Tongue (tissue), 2 donors: ENCODE measurements around the gene GALNT17. TPM values are rescaled to one million over a fixed set of nuclear protein-coding genes. Genes with fewer than 3 reads are reported as not detected.
A peak's percentile ranks its signal among the peaks of the same experiment; 100 is the strongest.

Source experiments
- DNase-seq: peaks from one replicate; pipeline ENCODE4 v3.0.0-alpha.2; 2015
- total RNA-seq: library from RNA; depleted of rRNA; stranded (reverse); fragments of >200 nt; gene quantifications from one replicate; pipeline ENCODE4 v1.2.3, GENCODE V29; 2014

Gene GALNT17
- total RNA-seq, 1 donor from 2014 or later: 38.0 TPM

DNA sequence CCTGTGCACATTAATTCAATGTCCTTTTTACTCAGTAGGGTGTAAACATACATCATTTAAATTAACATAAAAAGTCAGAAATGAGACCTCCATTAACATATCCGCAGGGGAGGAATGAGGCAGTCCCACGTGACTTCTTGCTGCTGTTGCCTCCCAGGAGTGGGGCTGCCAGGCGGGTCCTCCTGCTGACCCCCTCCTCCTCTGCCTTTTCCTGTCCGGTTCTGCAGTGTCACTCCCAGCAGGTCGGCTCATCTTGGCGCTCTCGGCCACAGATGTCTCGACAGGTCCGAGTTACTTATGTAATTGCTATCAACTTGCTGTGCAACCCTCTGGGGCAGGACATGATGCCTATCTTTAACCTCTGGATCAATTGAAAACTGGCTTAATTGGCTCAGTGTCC, 329.6 kb downstream of the GALNT17 start:
- no peak for DNase-seq

DNA sequence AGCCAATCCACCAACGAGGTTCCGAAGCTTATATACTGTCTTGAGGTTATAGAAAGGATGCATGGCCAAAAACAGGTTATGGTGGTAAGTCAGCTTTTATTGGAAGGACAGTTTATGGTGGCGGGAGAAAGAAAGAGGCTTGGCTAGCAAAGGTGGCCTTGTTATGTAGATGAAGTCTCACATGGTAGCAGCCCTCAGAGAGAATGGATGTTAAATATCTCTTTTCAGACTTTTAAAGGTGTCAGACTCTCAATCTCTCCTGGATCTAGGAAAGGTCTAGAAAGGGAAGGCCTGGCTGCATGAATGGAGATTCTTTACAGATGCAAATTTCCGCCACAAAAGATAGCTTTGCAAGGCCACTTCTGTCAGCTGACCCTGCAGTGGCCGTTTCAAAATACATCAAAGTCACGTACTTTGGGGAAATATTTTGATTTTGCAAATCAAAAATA, 333.8 kb downstream of the GALNT17 start:
- DNase-seq: no peak

DNA sequence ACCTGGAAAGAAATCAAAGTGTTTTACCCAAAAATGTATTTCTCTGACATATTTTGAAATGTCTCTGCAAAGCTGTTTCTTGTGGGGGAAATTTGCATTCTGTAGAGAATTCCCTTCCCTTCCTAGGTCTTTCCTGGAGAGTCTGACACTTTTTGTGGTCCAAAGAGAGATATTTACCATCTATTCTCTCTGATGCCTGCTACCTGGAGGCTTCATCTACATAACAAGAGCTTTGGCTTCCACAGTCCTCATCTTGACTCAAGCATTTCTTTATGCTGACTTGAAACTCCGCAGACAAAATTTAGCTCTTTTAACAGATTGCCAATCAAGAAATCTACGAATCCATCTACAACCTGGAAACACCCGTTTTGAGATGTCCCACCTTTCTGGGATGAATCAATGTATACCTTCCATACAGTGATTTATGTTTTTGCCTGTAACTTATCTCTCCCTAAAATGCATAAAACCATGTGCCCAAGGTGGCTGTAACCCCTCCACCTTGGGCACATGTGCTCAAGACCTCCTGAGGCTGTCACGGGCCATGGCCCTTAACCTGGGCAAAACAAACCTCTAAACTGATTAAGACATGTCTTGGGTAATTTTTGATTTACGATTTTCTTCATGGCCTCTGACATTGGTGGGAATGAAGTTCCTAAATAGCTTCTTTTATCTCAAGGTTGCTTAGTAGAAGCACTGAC, 334.7 kb downstream of the GALNT17 start:
- DNase-seq: no peak

DNA sequence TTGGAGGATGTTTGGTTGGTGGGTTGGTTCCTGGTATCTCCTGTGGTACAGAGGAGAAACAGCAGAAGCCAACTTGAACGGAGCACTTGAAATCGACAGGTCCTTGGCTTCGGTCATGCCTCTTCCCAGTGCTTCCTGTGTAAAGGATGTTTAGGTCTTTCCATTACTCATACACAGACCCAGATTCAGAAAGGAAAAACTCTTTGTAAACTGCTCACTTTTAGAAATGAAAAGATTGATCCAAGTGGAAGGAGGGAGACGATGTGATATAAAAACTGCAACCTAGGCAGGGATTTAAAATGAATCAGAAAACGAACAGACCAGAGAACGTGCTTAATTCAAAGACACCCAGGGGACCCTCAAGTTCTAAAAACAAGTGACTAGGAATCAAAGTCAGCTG, 338.4 kb downstream of the GALNT17 start:
- DNase-seq: no peak

DNA sequence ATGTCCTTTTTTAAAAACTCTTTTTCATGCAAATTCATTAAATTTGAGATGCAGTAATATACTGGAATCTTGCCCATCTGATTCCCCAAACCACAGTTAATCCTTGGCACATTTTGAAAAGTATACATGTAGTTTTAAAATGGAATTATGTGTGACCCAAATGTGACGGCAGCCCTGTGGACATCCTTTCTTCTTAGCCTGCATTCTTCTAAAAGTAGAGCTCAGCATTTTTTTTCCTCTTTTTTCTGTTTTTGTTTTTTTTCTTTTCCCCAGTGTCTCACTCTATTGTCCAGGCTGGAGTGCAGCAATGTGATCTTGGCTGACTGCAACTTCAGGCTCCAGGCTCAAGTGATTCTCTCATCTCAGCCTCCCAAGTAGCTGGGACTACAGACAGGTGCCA, 338.9 kb downstream of the GALNT17 start:
- no peak for DNase-seq

DNA sequence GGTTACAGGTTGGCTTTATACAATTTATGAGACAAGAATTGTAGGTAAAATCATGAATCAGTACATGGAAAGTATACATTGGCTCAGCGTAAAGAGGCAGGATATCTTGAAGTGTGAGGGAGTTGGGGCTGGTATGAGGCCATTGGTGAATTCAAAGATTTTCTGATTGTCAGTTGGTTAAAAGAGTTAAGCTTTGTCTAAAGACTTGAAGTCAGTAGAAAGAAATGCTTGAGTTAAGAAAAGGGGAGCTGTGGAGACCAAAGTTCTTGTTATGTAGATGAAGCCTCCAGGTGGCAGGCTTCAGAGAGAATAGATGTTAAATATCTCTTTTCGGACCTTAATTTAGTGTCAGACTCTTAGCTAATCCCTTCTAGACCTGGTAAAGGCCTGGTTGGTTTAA, 341.0 kb downstream of the GALNT17 start:
- DNase-seq: no peak

DNA sequence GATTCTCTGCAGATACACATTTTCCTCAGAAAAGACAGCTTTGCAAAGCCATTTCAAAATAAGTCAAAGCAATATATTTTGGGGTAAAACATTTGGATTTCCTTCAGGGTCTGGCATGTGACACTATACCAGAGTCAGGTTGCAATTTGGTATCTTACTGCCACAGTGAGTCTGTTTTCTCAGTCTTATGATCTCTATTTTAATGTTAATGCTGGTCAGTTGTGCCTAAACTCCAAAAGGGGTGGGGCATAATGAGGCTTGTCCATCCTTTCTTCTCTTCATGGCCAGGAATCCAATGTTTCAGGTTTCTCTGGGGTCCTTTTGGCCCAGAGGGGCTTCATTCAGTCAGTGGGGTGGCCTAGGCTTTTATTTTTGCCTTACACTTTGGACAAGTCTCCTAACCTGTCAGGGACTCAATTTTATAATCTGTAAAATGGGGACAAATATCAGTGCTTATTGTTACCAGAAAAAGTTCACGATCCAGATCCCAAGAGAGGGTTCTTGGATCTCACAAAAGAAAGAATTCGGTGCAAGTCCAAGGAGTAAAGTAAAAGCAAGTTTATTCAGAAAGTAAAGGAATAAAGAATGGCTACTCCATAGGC, 341.5 kb downstream of the GALNT17 start:
- no peak for DNase-seq

DNA sequence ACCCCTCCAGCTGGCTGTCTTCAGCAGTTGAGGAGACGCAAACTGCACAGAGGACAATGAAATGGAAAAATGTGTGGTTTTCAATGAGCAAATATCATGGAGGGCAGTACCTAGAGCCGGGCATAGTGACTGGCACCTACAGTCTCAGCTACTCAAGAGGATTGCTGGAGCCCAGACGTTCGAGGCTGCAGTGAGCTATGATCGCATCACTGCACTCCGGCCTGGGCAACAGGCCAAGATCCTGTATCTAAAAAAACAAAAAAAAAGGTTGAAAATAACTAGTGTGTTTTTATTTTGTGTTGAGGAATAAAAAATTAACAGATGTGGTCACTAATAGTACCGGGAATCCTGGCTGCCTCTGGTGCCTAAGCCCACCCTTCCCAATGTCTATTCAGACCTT, 345.5 kb downstream of the GALNT17 start:
- DNase-seq: no peak

DNA sequence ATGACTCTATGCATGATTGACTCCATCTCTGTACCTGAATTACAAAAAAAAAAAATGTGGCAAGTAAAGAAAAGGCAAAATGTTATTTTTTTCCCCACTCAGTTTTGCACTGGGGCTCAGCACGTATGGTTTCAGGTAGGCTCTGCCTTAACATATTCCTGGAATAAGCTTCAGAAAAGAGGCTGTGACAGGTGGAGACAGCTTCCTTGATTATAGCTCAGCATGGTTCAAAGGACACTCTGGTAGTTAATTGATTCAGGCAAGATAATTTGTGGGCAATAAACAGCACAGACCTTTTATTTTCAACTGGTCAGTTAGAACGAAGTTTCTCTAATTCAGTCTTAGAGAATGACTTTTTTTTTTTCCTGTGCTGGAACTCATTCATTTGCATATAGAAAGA, 347.3 kb downstream of the GALNT17 start:
- no peak for DNase-seq

DNA sequence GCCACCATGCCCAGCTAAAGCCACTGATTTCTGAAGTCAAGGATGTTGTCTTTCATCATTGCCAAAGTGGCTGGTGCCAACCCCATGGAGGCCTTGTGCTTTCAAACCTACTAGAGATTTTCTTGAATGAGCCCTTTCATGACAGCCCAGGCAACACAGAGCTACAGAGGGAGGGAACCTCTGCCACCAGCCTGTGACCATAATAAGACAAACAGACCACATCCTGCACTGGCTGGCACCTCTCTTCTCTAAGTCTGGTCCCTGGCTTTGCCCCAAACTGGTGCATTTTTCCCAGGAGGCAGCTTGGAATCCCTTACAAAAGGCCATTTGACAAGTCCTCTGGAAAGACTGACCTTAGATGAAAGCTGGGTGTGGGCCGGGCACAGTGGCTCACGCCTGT, 348.8 kb downstream of the GALNT17 start:
- DNase-seq: no peak

DNA sequence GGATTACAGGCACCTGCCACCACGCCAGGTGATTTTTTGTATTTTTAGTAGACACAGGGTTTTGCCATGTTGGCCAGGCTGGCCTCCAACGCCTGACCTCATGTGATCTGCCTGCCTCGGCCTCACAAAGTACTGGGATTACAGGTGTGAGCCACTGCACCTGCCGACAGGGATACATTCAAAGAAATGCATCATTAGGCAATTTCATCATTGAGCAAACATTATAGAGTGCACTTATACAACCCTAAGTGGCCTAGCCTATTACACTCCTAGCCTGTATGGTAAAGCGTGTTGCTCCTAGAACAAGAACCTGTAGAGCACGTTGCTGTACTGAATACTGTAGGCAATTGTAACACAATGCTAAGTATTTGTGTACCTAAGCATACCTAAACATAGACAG, 350.3 kb downstream of the GALNT17 start:
- DNase-seq: peak; percentile 6

DNA sequence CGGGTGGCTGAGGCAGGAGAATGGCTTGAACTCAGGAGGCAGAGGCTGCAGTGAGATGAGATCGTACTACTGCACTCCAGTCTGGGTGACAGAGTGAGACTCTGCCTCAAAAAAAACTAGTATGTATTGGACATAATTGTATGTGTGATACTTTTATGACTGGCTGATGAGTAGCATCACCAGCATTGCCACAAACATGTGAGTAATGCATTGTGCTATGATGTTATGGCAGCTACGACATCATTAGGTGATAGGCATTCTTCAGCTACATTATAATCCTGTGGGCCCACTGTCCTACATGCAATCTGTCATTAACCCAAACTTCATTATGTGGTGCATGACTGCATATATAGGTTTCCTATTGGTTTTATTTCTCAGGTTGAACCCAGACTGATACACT, 352.4 kb downstream of the GALNT17 start:
- no peak for DNase-seq

DNA sequence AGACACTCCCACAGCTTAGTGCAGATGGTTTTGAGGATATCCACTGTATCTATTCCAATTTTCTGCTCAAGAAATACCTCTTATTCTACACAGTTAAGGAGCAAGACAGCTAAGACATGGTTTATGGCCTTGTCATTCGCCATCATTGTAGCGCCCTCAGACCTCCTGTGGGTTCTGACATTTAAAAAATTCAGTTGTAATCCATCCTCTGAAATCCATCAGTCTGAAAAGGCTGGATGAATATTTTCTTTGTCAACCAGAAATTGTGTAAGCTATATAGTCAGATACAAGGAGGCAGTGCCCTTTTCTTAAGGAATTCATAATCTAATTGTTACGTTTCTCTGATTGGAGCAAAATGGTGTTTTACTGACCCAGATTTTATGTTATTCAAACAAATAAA, 353.6 kb downstream of the GALNT17 start:
- DNase-seq: no peak

DNA sequence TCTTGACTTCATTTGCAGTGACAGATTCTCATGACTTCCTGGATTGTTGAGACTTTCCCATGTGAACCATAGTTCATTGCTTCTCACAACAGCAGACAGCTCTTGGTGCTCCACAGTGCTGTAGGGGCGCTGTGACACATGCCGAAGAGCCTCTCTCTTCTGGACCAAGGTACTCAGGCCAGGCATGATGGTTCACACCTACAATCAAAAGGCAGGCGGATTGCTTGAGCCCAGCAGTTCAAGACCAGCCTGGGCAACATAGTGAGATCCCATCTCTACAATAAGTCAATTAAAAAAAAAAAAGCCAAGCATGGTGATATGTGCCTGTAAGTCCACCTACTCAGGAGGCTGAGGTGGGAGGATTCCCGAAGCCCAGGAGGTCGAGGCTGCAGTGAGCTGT, 354.5 kb downstream of the GALNT17 start:
- DNase-seq: no peak

DNA sequence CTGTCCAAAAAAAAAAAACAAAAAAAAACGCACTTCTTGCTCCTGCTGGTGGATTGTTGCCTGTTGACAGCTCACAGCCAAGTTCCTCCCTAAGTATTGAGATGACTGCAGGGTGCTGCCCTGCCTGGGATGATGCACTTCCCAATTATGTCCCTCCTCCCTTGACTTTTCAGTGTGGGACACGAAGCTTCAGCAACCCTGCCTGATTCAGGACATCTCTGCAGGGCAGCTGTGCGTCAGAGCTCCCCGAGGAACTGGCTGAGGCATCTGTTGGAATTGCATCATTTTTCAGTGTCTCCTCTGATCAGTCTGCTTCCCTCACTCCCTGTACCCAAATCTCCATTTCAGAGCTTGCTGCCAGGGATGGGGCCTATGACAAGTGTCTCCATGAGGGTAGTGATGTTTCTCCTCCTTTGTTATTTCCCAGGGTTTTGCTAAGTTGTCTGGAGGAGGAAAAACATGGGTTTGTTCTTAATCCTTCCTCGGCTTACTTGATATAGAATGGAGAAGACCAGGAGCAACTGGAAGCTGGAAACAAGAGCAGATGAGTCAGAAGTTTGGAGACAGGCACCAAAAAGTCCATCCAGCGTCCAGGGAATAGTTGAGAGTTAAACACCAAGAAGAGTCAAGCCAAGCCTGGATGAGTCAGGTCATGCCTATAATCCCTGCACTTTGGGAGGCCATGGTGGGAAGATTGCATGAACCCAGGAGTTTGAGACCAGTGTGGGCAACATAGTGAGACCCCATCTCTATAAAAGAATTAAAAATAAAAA, 355.1 kb downstream of the GALNT17 start:
- no peak for DNase-seq

DNA sequence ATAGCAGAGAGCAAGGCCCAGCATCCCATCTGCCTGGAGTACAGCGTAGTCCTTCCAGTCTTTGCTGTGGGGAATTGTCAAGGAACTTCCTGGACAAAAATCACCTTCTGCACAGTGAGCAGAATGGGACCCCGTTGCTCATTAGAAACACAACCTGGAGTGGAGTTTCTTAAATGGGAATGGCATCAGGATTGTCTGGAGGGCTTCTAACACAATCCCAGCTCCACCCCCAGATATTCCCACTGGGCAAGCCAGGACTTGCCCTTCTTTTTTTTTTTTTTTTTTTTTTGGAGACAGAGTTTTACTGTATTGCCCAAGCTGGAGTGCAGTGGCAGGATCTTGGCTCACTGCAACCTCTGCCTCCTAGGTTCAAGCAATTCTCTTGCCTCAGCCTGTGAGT, 356.4 kb downstream of the GALNT17 start:
- DNase-seq: no peak

DNA sequence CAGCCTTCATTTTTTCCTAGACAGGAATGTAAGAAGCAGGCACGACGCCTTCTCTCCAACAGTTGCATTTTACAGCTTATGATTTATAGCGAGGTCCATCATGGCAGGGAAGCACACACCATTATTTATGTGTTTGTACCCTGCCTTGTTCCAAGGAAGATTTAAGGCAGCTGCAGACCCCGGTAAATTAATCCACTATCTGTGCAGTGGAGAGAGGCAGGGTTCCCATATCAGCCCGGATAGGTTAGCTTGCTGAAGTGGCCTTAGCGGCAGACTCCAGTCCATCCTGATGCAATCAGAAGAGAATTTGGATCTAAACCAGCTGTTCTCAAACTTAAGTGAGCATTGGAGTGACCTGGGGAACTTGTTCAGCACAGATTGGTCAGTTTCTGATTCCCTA, 359.4 kb downstream of the GALNT17 start:
- DNase-seq: no peak

DNA sequence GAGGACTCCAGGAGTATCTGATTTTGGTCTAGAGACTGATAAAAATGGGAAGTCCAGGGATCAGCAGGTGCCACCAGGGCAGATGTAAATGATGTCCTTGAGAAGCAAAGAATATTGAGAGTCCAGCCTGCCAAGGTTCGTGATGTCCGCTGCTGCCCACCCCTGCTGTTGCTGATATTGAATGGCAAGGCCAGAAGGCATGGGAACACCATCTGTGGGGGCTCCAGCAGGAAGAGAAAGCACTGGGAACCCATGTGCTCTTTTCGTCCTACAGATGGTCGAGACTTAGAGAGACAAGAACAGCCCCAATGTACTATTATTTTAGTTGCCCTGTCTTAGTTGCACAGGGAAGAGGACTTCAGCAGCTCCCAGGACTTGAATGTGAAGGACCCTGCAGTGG, 363.9 kb downstream of the GALNT17 start:
- no peak for DNase-seq

DNA sequence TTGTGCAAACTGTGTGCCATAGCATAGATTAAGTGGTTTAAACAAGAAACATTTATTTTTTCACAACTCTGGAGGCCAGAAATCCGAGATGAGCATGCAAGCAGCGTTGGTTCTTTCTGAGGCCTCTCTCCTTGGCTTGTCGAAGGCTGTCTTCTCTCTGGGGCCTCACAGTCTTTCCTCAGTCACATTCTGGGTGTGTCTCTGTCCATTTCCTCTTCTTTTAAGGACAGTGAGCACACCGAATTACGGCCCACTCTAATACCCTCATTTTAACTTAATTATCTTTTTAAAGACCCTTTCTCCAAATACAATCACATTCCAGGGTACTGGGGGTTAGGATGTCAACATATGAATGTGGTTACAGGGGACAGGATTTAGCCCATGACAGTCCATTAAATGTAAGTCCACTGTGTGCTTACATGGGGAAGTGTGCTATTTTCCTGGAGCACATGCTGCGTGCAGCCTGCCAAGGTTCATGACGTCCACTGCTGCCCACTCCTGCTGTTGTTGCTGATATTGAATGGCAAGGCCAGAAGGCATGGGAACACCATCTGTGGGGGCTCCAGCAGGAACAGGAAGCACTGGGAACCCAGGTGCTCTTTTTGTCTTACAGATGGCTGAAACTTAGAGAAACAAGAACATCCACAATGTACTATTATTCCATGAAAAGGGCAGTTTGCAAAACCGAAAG, 365.5 kb downstream of the GALNT17 start:
- peak; percentile 81 for DNase-seq

DNA sequence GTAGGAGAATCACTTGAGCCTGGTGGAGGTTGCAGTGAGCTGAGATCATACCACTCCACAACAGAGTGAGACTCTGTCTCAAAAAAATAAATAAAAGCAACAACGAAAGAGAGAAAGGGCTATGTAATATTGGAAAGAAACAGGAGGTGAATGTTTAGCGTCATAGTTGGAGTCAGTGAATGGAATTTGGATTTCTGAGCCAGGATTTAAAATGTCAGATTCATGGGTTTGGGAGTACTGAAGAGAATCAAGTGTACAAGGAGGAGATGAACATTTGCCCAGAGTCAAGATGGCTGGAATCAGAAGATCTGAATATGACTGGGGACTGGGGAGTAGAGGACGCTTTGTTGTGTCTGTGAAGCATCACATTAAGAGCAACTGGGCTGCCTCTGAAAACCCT, 366.4 kb downstream of the GALNT17 start:
- peak; percentile 59 for DNase-seq

DNA sequence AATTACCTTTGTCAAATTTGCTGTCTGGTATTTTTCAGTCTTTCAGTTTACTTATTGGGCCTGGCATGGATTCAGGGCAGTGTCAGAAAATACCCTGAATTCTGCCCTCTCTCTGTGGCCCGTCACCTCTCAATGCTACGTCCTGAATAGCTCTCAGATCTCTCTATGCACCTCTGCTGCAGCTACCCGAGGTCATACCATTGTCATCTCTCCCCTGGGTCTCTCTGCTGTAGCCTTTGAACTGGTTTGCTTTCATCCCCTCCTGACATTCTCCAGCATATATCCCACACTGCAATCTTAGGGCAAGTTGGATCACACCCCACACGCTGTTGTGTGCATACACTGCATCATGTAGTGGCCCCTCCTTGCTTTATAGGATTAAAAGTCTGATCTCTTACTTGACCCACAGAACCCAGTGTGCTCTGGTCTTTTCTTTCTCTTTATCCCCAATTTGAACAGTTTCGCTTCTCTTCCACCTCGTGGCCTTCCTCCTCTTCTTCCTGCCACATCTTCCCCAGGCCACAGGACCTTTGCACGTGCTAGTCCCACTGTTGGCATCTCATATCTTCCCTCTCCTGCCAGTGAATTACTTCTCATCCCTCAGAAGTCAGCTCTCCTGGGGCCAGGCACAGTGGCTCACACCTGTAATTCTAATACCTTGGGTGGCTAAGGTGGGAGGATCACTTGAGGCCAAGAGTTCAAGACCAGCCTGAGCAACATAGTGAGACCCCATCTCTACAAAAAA, 372.9 kb downstream of the GALNT17 start:
- DNase-seq: no peak

DNA sequence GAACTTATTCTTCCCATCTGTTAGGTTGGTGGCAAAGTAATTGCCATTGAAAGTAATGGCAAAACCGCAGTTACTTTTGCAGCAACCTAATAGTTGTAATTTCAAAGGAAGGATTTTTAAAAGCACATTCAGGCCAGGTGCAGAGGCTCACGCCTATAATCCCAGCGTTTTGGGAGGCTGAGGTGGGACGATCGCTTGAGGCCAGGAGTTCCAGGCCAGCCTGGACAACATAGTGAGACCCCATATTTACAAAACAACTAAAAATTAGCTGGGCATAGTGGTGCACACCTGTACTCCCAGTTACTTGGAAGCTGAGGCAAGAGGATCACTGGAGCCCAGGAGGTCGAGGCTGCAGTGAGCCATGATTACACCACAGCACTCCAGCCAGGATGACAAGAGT, 374.9 kb downstream of the GALNT17 start:
- DNase-seq: no peak
